ENCODE data around the gene FLOT1. TPM values are rescaled to one million over a fixed set of nuclear protein-coding genes. Genes with fewer than 3 reads are reported as not detected.

The FLOT1 gene
- total and polyA plus RNA-seq, 9 of the 15 experiments (the other 6 are each of a cell fraction or from before 2014, with no cell fraction given) = 11.7 to 149 (median 118) TPM

DNA sequence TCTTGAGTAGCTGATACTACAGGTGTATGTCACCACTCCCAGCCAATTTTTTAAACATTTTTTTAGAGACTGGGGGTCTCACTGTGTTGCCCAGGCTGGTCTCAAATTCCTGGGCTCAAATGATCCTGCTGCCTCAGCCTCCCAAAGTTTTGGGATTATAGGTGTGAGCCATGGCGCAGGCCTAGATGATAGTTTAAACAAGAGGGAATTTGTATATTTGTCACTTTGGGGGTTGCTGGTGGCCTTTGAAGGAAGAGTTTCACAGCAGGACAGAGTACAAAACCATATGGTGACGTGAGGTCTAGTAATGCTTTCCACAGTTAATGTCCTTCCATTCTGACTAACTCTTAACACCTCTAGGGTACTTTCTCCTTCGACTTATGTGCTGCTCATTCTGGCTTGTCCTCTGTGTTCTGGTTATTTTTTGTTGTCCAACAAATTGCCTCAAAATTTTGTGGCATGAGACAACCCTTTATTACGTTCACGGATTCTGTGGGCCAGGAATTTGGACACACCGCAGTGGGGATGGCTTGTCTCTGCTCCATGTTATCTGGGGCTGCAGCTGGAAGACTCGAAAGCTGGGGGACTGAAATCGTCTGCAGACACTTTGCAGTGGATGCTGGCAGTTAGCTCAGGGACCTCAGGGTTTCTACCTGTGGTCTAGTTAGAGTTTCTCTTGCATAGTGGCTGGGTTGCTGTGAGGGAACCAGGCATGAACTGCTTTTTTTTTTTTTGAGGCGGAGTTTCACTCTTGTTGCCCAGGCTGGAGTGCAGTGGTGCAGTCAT, 24.9 kb upstream of the FLOT1 start (continued):
- TF ChIP-seq, protein P1, sequence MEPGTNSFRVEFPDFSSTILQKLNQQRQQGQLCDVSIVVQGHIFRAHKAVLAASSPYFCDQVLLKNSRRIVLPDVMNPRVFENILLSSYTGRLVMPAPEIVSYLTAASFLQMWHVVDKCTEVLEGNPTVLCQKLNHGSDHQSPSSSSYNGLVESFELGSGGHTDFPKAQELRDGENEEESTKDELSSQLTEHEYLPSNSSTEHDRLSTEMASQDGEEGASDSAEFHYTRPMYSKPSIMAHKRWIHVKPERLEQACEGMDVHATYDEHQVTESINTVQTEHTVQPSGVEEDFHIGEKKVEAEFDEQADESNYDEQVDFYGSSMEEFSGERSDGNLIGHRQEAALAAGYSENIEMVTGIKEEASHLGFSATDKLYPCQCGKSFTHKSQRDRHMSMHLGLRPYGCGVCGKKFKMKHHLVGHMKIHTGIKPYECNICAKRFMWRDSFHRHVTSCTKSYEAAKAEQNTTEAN (CRISPR knock-in tag; IDR thresholded peaks at IDR 0.05) = 0 out of 2 replicates have a peak, but pooled peaks have one; percentile 53
- no peak for TF ChIP-seq BCL6 (CRISPR knock-in tag; IDR thresholded peaks at IDR 0.05)
- TF ChIP-seq FOXP1 (CRISPR knock-in tag; IDR thresholded peaks at IDR 0.05) = no peak
- peak; percentile 74 for TF ChIP-seq ZNF384 (IDR thresholded peaks at IDR 0.05; ENCODE audit: low read depth, low read length)
- TF ChIP-seq, protein P2, sequence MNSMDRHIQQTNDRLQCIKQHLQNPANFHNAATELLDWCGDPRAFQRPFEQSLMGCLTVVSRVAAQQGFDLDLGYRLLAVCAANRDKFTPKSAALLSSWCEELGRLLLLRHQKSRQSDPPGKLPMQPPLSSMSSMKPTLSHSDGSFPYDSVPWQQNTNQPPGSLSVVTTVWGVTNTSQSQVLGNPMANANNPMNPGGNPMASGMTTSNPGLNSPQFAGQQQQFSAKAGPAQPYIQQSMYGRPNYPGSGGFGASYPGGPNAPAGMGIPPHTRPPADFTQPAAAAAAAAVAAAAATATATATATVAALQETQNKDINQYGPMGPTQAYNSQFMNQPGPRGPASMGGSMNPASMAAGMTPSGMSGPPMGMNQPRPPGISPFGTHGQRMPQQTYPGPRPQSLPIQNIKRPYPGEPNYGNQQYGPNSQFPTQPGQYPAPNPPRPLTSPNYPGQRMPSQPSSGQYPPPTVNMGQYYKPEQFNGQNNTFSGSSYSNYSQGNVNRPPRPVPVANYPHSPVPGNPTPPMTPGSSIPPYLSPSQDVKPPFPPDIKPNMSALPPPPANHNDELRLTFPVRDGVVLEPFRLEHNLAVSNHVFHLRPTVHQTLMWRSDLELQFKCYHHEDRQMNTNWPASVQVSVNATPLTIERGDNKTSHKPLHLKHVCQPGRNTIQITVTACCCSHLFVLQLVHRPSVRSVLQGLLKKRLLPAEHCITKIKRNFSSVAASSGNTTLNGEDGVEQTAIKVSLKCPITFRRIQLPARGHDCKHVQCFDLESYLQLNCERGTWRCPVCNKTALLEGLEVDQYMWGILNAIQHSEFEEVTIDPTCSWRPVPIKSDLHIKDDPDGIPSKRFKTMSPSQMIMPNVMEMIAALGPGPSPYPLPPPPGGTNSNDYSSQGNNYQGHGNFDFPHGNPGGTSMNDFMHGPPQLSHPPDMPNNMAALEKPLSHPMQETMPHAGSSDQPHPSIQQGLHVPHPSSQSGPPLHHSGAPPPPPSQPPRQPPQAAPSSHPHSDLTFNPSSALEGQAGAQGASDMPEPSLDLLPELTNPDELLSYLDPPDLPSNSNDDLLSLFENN (IDR thresholded peaks at IDR 0.05; ENCODE audit: low read depth in 2 of 2, low read length in 2 of 2) = no peak
- 0 out of 2 replicates have a peak, but pooled peaks have one; percentile 23 for TF ChIP-seq RNF2 (IDR thresholded peaks at IDR 0.05)
- TF ChIP-seq, protein P3, sequence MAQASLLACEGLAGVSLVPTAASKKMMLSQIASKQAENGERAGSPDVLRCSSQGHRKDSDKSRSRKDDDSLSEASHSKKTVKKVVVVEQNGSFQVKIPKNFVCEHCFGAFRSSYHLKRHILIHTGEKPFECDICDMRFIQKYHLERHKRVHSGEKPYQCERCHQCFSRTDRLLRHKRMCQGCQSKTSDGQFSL (CRISPR knock-in tag; IDR thresholded peaks at IDR 0.05) = no peak
- TF ChIP-seq, protein P3 (tag; IDR thresholded peaks at IDR 0.05) = no peak
- TF ChIP-seq CCNT2 (IDR thresholded peaks at IDR 0.05; ENCODE audit: borderline replicate concordance, extremely low read depth, insufficient read length, low read depth, low read length) = no peak
- TF ChIP-seq GATA2 (CRISPR knock-in tag; IDR thresholded peaks at IDR 0.05) = peak; percentile 83
- 0 out of 2 replicates have a peak, but pooled peaks have one; percentile 26 for TF ChIP-seq ZNF644 (tag; IDR thresholded peaks at IDR 0.05; ENCODE audit: low read depth)
- TF ChIP-seq, protein P4, sequence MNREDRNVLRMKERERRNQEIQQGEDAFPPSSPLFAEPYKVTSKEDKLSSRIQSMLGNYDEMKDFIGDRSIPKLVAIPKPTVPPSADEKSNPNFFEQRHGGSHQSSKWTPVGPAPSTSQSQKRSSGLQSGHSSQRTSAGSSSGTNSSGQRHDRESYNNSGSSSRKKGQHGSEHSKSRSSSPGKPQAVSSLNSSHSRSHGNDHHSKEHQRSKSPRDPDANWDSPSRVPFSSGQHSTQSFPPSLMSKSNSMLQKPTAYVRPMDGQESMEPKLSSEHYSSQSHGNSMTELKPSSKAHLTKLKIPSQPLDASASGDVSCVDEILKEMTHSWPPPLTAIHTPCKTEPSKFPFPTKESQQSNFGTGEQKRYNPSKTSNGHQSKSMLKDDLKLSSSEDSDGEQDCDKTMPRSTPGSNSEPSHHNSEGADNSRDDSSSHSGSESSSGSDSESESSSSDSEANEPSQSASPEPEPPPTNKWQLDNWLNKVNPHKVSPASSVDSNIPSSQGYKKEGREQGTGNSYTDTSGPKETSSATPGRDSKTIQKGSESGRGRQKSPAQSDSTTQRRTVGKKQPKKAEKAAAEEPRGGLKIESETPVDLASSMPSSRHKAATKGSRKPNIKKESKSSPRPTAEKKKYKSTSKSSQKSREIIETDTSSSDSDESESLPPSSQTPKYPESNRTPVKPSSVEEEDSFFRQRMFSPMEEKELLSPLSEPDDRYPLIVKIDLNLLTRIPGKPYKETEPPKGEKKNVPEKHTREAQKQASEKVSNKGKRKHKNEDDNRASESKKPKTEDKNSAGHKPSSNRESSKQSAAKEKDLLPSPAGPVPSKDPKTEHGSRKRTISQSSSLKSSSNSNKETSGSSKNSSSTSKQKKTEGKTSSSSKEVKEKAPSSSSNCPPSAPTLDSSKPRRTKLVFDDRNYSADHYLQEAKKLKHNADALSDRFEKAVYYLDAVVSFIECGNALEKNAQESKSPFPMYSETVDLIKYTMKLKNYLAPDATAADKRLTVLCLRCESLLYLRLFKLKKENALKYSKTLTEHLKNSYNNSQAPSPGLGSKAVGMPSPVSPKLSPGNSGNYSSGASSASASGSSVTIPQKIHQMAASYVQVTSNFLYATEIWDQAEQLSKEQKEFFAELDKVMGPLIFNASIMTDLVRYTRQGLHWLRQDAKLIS (CRISPR knock-in tag; IDR thresholded peaks at IDR 0.05) = no peak
- TF ChIP-seq PTTG1 (tag; IDR thresholded peaks at IDR 0.05; ENCODE audit: low read depth) = peak; percentile 60; the same call in 1 of the 2 replicates
- TF ChIP-seq NCOA1 (IDR thresholded peaks at IDR 0.05; ENCODE audit: low read depth) = peak; percentile 17; the same call in 1 of the 2 replicates
- no peak for TF ChIP-seq ZFP1 (CRISPR knock-in tag; IDR thresholded peaks at IDR 0.05)
